Trophoblast cell (in vitro differentiated cells and primary cell): ENCODE data around the gene STAT3.

Experiments
- DNase-seq, 2 donors: peaks; one replicate each; pipeline ENCODE4 v3.0.0-alpha.2; 2016
- H2AFZ ChIP-seq: 2 replicates; pipeline ENCODE4 v1.6.1; 2013; ENCODE audit warnings: low read length, moderate library complexity, mild to moderate bottlenecking; ENCODE audit not compliant: insufficient read depth, poor library complexity
- H2AK5ac ChIP-seq: 2 replicates; pipeline ENCODE4 v1.6.1; 2013; ENCODE audit warnings: mild to moderate bottlenecking, low read length
- H2BK120ac ChIP-seq: 2 replicates; pipeline ENCODE4 v1.6.1; 2013; ENCODE audit warnings: low read length, mild to moderate bottlenecking, moderate library complexity; ENCODE audit not compliant: insufficient read depth, poor library complexity
- H2BK12ac ChIP-seq: 2 replicates; pipeline ENCODE4 v1.6.1; 2013; ENCODE audit warnings: mild to moderate bottlenecking, low read length, moderate library complexity
- H2BK5ac ChIP-seq: 2 replicates; pipeline ENCODE4 v1.6.1; 2013; ENCODE audit warnings: low read length, low read depth, moderate library complexity, mild to moderate bottlenecking; ENCODE audit not compliant: poor library complexity
- H3K14ac ChIP-seq: 2 replicates; pipeline ENCODE4 v1.6.1; 2013; ENCODE audit warnings: mild to moderate bottlenecking, low read length
- H3K18ac ChIP-seq: 2 replicates; pipeline ENCODE4 v1.6.1; 2013; ENCODE audit warnings: mild to moderate bottlenecking, low read length
- H3K23ac ChIP-seq: 2 replicates; pipeline ENCODE4 v1.6.1; 2013; ENCODE audit warnings: low read length
- H3K27ac ChIP-seq: 2 replicates; pipeline ENCODE4 v1.5.1; 2013; ENCODE audit warnings: low read depth, mild to moderate bottlenecking, inconsistent platforms, low read length, moderate library complexity
- H3K27me3 ChIP-seq: 2 replicates; pipeline ENCODE4 v1.6.1; 2013; ENCODE audit warnings: inconsistent platforms, mild to moderate bottlenecking, low read length, moderate library complexity; ENCODE audit not compliant: insufficient read depth
- H3K36me3 ChIP-seq, 2 experiments: 1 replicate in 1 of 2; 2 replicates in 1 of 2; pipeline ENCODE4 v1.6.1; 2013; ENCODE audit warnings: low read length in 2 of 2, mild to moderate bottlenecking in 2 of 2, moderate library complexity in 1 of 2; ENCODE audit not compliant: insufficient read depth in 2 of 2, control insufficient read depth in 1 of 2
- H3K4ac ChIP-seq: 2 replicates; pipeline ENCODE4 v1.6.1; 2013; ENCODE audit warnings: low read depth, mild to moderate bottlenecking, low read length, moderate library complexity
- H3K4me1 ChIP-seq, 2 experiments: 1 replicate in 1 of 2; 2 replicates in 1 of 2; pipeline ENCODE4 v1.6.1; 2013; ENCODE audit warnings: low read length in 2 of 2, mild to moderate bottlenecking in 2 of 2, moderate library complexity in 1 of 2; ENCODE audit not compliant: insufficient read depth in 2 of 2, control insufficient read depth in 1 of 2
- H3K4me2 ChIP-seq: 2 replicates; pipeline ENCODE4 v1.6.1; 2013; ENCODE audit warnings: inconsistent platforms, mild to moderate bottlenecking, low read length, moderate library complexity
- H3K4me3 ChIP-seq: 2 replicates; pipeline ENCODE4 v1.5.1; 2013; ENCODE audit warnings: mild to moderate bottlenecking, low read depth, low read length, inconsistent platforms
- H3K79me1 ChIP-seq: one replicate; pipeline ENCODE4 v1.6.1; 2013; ENCODE audit warnings: low read length
- H3K79me2 ChIP-seq: 2 replicates; pipeline ENCODE4 v1.6.1; 2013; ENCODE audit warnings: low read length, mild to moderate bottlenecking; ENCODE audit not compliant: control insufficient read depth, insufficient read depth, poor library complexity
- H3K9ac ChIP-seq: 2 replicates; pipeline ENCODE4 v1.6.1; 2013; ENCODE audit warnings: mild to moderate bottlenecking, low read length
- H3K9me3 ChIP-seq: 2 replicates; pipeline ENCODE4 v1.6.1; 2013; ENCODE audit warnings: low read depth, mild to moderate bottlenecking, control low read depth, inconsistent platforms, low read length; ENCODE audit not compliant: insufficient read depth
- H4K12ac ChIP-seq: 2 replicates; pipeline ENCODE4 v1.6.1; 2013; ENCODE audit warnings: low read depth, mild to moderate bottlenecking, low read length, moderate library complexity
- H4K8ac ChIP-seq: 2 replicates; pipeline ENCODE4 v1.6.1; 2013; ENCODE audit warnings: low read depth, mild to moderate bottlenecking, low read length, moderate library complexity
- H4K91ac ChIP-seq: one replicate; pipeline ENCODE4 v1.6.1; 2013; ENCODE audit warnings: low read depth, mild to moderate bottlenecking, low read length, moderate library complexity
- WGBS: extraction: QIAGEN DNeasy Blood & Tissue Kit; methylation state at CpG from one replicate; pipeline ENCODE4 v1.1.7; 2013; ENCODE audit warnings: missing lambda C conversion rate; ENCODE audit not compliant: insufficient read length, insufficient coverage; ENCODE audit errors: extremely low coverage; 5-methylcytosine and 5-hydroxymethylcytosine counted together

Gene STAT3

GRCh38 chr17:42342242-42343008, 45.8 kb downstream of the STAT3 start:
- H4K12ac ChIP-seq: no peak overlapping the region
- H3K4me3 ChIP-seq: no peak overlapping the region
- no peaks in the 10 kb centered on the region for H3K27me3 ChIP-seq
- no peak overlapping the region for H2BK5ac ChIP-seq
- no peak overlapping the region for H3K18ac ChIP-seq
- H2BK120ac ChIP-seq: no peak overlapping the region
- peaks cover 14 to 18% of the 10 kb centered on the region in 2 experiments for H3K36me3 ChIP-seq
- no peak overlapping the region for H4K8ac ChIP-seq
- H3K79me2 ChIP-seq: no peaks in the 10 kb centered on the region
- H4K91ac ChIP-seq: no peak overlapping the region
- no peak overlapping the region for H3K27ac ChIP-seq
- H3K4me1 ChIP-seq: no peaks in the 10 kb centered on the region
- H3K23ac ChIP-seq: no peak overlapping the region
- H3K79me1 ChIP-seq: no peaks in the 10 kb centered on the region
- no peak overlapping the region for H3K14ac ChIP-seq
- no peaks in the 10 kb centered on the region for H3K9me3 ChIP-seq
- H3K9ac ChIP-seq: no peak overlapping the region
- H3K4ac ChIP-seq: no peak overlapping the region
- H2AK5ac ChIP-seq: no peak overlapping the region
- DNase-seq: no peak
- WGBS: no CpG with 5 or more reads among the region's 9 CpGs
- H3K4me2 ChIP-seq: no peak overlapping the region
- no peak overlapping the region for H2BK12ac ChIP-seq
- H2AFZ ChIP-seq: no peak overlapping the region

GRCh38 chr17:42341568-42341967, 46.7 kb downstream of the STAT3 start:
- no peak overlapping the region for H4K12ac ChIP-seq
- H2AK5ac ChIP-seq: no peak overlapping the region
- no peaks in the 10 kb centered on the region for H3K9me3 ChIP-seq
- H3K79me2 ChIP-seq: no peaks in the 10 kb centered on the region
- H4K91ac ChIP-seq: no peak overlapping the region
- no peak overlapping the region for H2BK5ac ChIP-seq
- peaks cover 17 to 20% of the 10 kb centered on the region in 2 experiments for H3K36me3 ChIP-seq
- no peaks in the 10 kb centered on the region for H3K27me3 ChIP-seq
- H2BK120ac ChIP-seq: no peak overlapping the region
- no peak overlapping the region for H3K4me3 ChIP-seq
- no peaks in the 10 kb centered on the region for H3K4me1 ChIP-seq
- H3K4ac ChIP-seq: no peak overlapping the region
- no peak overlapping the region for H2AFZ ChIP-seq
- H3K79me1 ChIP-seq: no peaks in the 10 kb centered on the region
- no peak overlapping the region for H2BK12ac ChIP-seq
- H4K8ac ChIP-seq: no peak overlapping the region
- DNase-seq: no peak
- no peak overlapping the region for H3K18ac ChIP-seq
- no peak overlapping the region for H3K14ac ChIP-seq
- H3K4me2 ChIP-seq: no peak overlapping the region
- WGBS: no CpG with 5 or more reads among the region's 4 CpGs
- H3K23ac ChIP-seq: no peak overlapping the region
- no peak overlapping the region for H3K27ac ChIP-seq
- H3K9ac ChIP-seq: no peak overlapping the region

- Histone ChIP-seq H3K14ac (no peak overlapping the region), H3K79me2 (no peaks in the 10 kb centered on the region), H4K91ac (no peak overlapping the region), H3K4me3 (no peak overlapping the region), H4K8ac (no peak overlapping the region), H3K23ac (no peak overlapping the region), H3K4me2 (no peak overlapping the region), H3K4me1 (no peaks in the 10 kb centered on the region), H3K79me1 (no peaks in the 10 kb centered on the region), H2AFZ (no peak overlapping the region), H3K9me3 (no peaks in the 10 kb centered on the region), H4K12ac (no peak overlapping the region), H3K27me3 (no peaks in the 10 kb centered on the region), H2BK12ac (no peak overlapping the region), H2BK120ac (no peak overlapping the region), H2AK5ac (no peak overlapping the region), H3K18ac (no peak overlapping the region), H3K36me3 (peaks cover 21 to 26% of the 10 kb centered on the region in 2 experiments), H3K4ac (no peak overlapping the region), H2BK5ac (no peak overlapping the region), H3K9ac (no peak overlapping the region), H3K27ac (no peak overlapping the region)
- no peak for DNase-seq
These were observed 47.5 kb downstream of the STAT3 start for GRCh38 chr17:42340691-42341127.

- H3K36me3 ChIP-seq: peaks cover 19 to 29% of the 10 kb centered on the region in 2 experiments
- no peak overlapping the region for H3K14ac ChIP-seq
- no peaks in the 10 kb centered on the region for H3K79me2 ChIP-seq
- H3K9ac ChIP-seq: no peak overlapping the region
- H2AK5ac ChIP-seq: no peak overlapping the region
- H4K8ac ChIP-seq: no peak overlapping the region
- H3K4me1 ChIP-seq: no peaks in the 10 kb centered on the region
- no peak overlapping the region for H3K18ac ChIP-seq
- H2BK5ac ChIP-seq: no peak overlapping the region
- no peak overlapping the region for H2BK12ac ChIP-seq
- H2AFZ ChIP-seq: no peak overlapping the region
- H4K12ac ChIP-seq: no peak overlapping the region
- no peak overlapping the region for H4K91ac ChIP-seq
- H3K4me2 ChIP-seq: no peak overlapping the region
- no peak for DNase-seq
- no CpG with 5 or more reads among the region's 5 CpGs for WGBS
- H3K27me3 ChIP-seq: no peaks in the 10 kb centered on the region
- H3K27ac ChIP-seq: no peak overlapping the region
- no peak overlapping the region for H3K4ac ChIP-seq
- H3K4me3 ChIP-seq: no peak overlapping the region
- no peaks in the 10 kb centered on the region for H3K79me1 ChIP-seq
- no peak overlapping the region for H3K23ac ChIP-seq
- no peak overlapping the region for H2BK120ac ChIP-seq
- no peaks in the 10 kb centered on the region for H3K9me3 ChIP-seq
These were observed 49.0 kb downstream of the STAT3 start for GRCh38 chr17:42339221-42339620.
